Smooth muscle cell (in vitro differentiated cells): ENCODE measurements around the gene DNAJC7. TPM values are rescaled to one million over a fixed set of nuclear protein-coding genes. Genes with fewer than 3 reads are reported as not detected.

Experiments used
- DNase-seq: peaks from one replicate; lab custom pipeline; 2025; ENCODE audit not compliant: unreplicated experiment; lab: John Stamatoyannopoulos, UW
- H2AFZ ChIP-seq: fragments of 200-600 bp; sonication (generic); 2 replicates; pipeline ENCODE4 v1.6.0; 2016; ENCODE audit warnings: antibody characterized with exemption, low read depth, mild to moderate bottlenecking
- H3F3A ChIP-seq: fragments of 200-600 bp; sonication (generic); 2 replicates; pipeline ENCODE4 v1.6.0; 2017; ENCODE audit warnings: antibody characterized with exemption, low read depth
- H3K27ac ChIP-seq: fragments of 200-600 bp; sonication (generic); 2 replicates; pipeline ENCODE4 v1.5.1; 2016; ENCODE audit warnings: low read depth, mild to moderate bottlenecking
- H3K27me3 ChIP-seq: fragments of 200-600 bp; sonication (generic); 2 replicates; pipeline ENCODE4 v1.6.1; 2016; ENCODE audit warnings: low read depth, mild to moderate bottlenecking
- H3K36me3 ChIP-seq: fragments of 200-600 bp; sonication (generic); 2 replicates; pipeline ENCODE4 v1.5.1; 2016; ENCODE audit warnings: low read depth
- H3K4me1 ChIP-seq: fragments of 200-600 bp; sonication (generic); 2 replicates; pipeline ENCODE4 v1.5.1; 2016; ENCODE audit warnings: low read depth
- H3K4me2 ChIP-seq: fragments of 200-600 bp; sonication (generic); 2 replicates; pipeline ENCODE4 v1.6.0; 2016; ENCODE audit warnings: mild to moderate bottlenecking
- H3K4me3 ChIP-seq: fragments of 200-600 bp; sonication (generic); 2 replicates; pipeline ENCODE4 v1.5.1; 2016; ENCODE audit warnings: mild to moderate bottlenecking
- H3K79me2 ChIP-seq: fragments of 200-600 bp; sonication (generic); 2 replicates; pipeline ENCODE4 v1.6.0; 2016; ENCODE audit warnings: low read depth, mild to moderate bottlenecking
- H3K9ac ChIP-seq: fragments of 200-600 bp; sonication (generic); 2 replicates; pipeline ENCODE4 v1.6.0; 2016; ENCODE audit warnings: low read depth
- H3K9me3 ChIP-seq: fragments of 200-600 bp; sonication (generic); replicated peaks from 2 replicates; pipeline ENCODE4 v1.5.1; 2016; ENCODE audit warnings: low read depth
- H4K20me1 ChIP-seq: fragments of 200-600 bp; sonication (generic); 2 replicates; pipeline ENCODE4 v1.6.0; 2016; ENCODE audit warnings: low read depth
- CTCF ChIP-seq: fragments of 200-600 bp; sonication (generic); IDR thresholded peaks from 2 replicates; pipeline ENCODE4 v1.5.1; 2017; ENCODE audit warnings: borderline replicate concordance, mild to moderate bottlenecking, antibody characterized with exemption; ENCODE audit not compliant: insufficient read depth, poor library complexity, severe bottlenecking
- WGBS: methylation state at CpG from one replicate; pipeline ENCODE4 v1.1.7; 2016; ENCODE audit warnings: low lambda C conversion rate; 5-methylcytosine and 5-hydroxymethylcytosine counted together
- polyA plus RNA-seq: library from polyadenylated mRNA; unstranded; fragments of >200 nt; fragmentation: Nextera tagmentation; extraction: Ambion mirVana; gene quantifications from 2 replicates; pipeline ENCODE4 v1.2.1, GENCODE V29; 2016
- total RNA-seq: library from RNA; depleted of rRNA; stranded (reverse); fragments of >200 nt; gene quantifications from 2 replicates; pipeline ENCODE4 v1.2.3, GENCODE V29; 2014

DNAJC7 gene
- total and polyA plus RNA-seq, 2 experiments from 2014 or later, result 44.5 to 44.7 TPM

- Histone ChIP-seq H3K27me3 (no peaks in the 10 kb centered on the region), H3F3A (peaks cover 6% of the 10 kb centered on the region), H3K79me2 (peaks cover 53% of the 10 kb centered on the region), H3K36me3 (peaks cover 6% of the 10 kb centered on the region), H3K4me3 (no peak overlapping the region), H3K4me2 (no peak overlapping the region), H3K27ac (no peak overlapping the region), H3K4me1 (no peaks in the 10 kb centered on the region), H3K9ac (no peak overlapping the region), H4K20me1 (peaks cover 95% of the 10 kb centered on the region), H3K9me3 (no peaks in the 10 kb centered on the region), H2AFZ (no peak overlapping the region)
- TF ChIP-seq CTCF, result no peak
- DNase-seq, result no peak
- WGBS, result 100% methylated on average over 3 of the region's 3 CpGs
Measured at GRCh38 chr17:42000413-42001133, 16.7 kb downstream of the DNAJC7 start.

GRCh38 chr17:41998497-41998896, 18.7 kb downstream of the DNAJC7 start:
- WGBS, result 50% methylated on average over 2 of the region's 2 CpGs

GRCh38 chr17:41996855-41997164, 20.4 kb downstream of the DNAJC7 start:
- Histone ChIP-seq H3K4me2 (no peak overlapping the region), H3F3A (no peaks in the 10 kb centered on the region), H3K4me3 (no peak overlapping the region), H3K27me3 (no peaks in the 10 kb centered on the region), H3K36me3 (peaks cover 18% of the 10 kb centered on the region), H3K27ac (peak overlapping the region; percentile 73), H2AFZ (no peak overlapping the region), H3K9me3 (no peaks in the 10 kb centered on the region), H3K4me1 (no peaks in the 10 kb centered on the region), H3K9ac (no peak overlapping the region), H4K20me1 (peaks cover 67% of the 10 kb centered on the region), H3K79me2 (peaks cover 15% of the 10 kb centered on the region)
- TF ChIP-seq CTCF, result no peak
- WGBS, result 95% methylated on average over 2 of the region's 2 CpGs
- DNase-seq, result no peak

More at GRCh38 chr17:41998497-41998896, 18.7 kb downstream of the DNAJC7 start:
- Histone ChIP-seq H3K4me3 (no peak overlapping the region), H3K27me3 (no peaks in the 10 kb centered on the region), H2AFZ (no peak overlapping the region), H3K4me2 (no peak overlapping the region), H3K36me3 (peaks cover 8% of the 10 kb centered on the region), H4K20me1 (peaks cover 81% of the 10 kb centered on the region), H3F3A (peaks cover 6% of the 10 kb centered on the region), H3K9ac (no peak overlapping the region), H3K4me1 (no peaks in the 10 kb centered on the region), H3K27ac (no peak overlapping the region), H3K79me2 (peaks cover 32% of the 10 kb centered on the region), H3K9me3 (no peaks in the 10 kb centered on the region)
- TF ChIP-seq CTCF, result no peak
- DNase-seq, result no peak

- no peaks in the 10 kb centered on the region for H3K9me3 ChIP-seq
- DNase-seq, result no peak
- no peak overlapping the region for H3K4me2 ChIP-seq
- H3F3A ChIP-seq, result no peaks in the 10 kb centered on the region
- H2AFZ ChIP-seq, result no peak overlapping the region
- H3K36me3 ChIP-seq, result peaks cover 29% of the 10 kb centered on the region
- 84% methylated on average over 3 of the region's 3 CpGs for WGBS
- peaks cover 32% of the 10 kb centered on the region for H4K20me1 ChIP-seq
- H3K79me2 ChIP-seq, result no peaks in the 10 kb centered on the region
- no peak for TF ChIP-seq CTCF
- H3K27ac ChIP-seq, result no peak overlapping the region
- no peak overlapping the region for H3K9ac ChIP-seq
- no peak overlapping the region for H3K4me3 ChIP-seq
- H3K4me1 ChIP-seq, result no peaks in the 10 kb centered on the region
- H3K27me3 ChIP-seq, result no peaks in the 10 kb centered on the region
Measured at GRCh38 chr17:41992576-41992975, 24.7 kb downstream of the DNAJC7 start.
